HL-60/S4 treated with retinoic acid at 250 ng/mL for 4 days and 3 days (cell line): Measurements from ENCODE around the gene CTF1.

Experiments used
- in situ Hi-C: fragments of 300-500 bp; cut with MboI; formaldehyde crosslinking; loops from 2 replicates; pipeline ENCODE4 v1.7.0; 2022; ENCODE audit warnings: low sequenced_read_pairs

CTF1 gene

DNA sequence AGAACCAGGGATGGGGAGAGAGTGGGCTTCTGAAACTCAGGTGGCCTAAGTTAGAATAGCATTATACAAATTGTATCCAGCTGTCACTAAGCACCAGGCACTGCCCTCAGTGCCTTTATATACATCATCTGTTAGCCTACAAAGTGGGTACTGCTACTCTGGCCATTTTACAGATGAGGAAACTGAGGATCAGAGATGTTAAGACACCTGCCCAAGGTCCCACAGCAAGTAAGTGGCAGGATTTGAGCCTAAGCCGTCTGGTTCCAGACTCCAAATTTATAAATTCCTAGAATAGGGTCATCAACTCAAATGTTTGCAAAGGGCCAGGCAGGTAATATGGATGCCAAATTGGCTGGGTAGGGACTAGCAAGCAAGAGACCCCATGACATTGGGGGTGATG, 54.8 kb downstream of the CTF1 start:
- in situ Hi-C loops = loop anchor here (10.0 to 25.0 kb wide), 3 partner anchors 486 to 924 kb away; partner anchors contain the start of genes COX6A2, ZNF267 and ZNF843

DNA sequence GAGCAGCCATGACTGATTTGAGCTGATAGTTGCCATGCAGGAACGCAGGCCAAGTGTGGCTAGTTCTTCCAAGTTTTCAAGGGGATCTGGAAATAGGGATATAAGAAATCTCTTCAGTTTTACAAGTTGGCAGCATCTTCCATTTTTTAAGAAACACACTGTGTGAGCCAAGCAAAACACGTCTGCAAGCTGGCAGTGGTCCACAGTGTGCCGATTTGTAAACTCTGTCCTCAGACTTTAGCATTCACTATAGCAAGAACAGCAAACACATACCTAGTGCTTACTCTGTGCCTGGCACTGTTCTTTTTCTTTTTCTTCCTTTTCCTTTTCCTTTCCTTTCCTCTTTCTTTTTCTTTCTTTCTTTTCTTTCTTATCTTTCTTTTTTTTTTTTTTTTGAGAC, 55.3 kb downstream of the CTF1 start:
- in situ Hi-C loops = loop anchor here (10.0 to 25.0 kb wide), 3 partner anchors 486 to 923 kb away; partner anchors contain the start of genes COX6A2, ZNF267 and ZNF843

DNA sequence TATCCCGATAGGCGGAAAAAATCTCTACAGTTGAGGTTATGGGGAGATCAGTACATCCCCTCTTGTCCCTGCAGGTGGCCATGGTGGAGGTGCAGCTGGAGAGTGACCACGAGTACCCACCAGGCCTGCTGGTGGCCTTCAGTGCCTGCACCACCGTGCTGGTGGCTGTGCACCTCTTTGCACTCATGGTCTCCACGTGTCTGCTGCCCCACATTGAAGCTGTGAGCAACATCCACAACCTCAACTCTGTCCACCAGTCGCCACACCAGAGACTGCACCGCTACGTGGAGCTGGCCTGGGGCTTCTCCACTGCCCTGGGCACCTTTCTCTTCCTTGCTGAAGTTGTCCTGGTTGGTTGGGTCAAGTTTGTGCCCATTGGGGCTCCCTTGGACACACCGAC, 56.7 kb downstream of the CTF1 start:
- in situ Hi-C loops = loop anchor here (10.0 to 25.0 kb wide), 3 partner anchors 484 to 922 kb away; partner anchors contain the start of genes COX6A2, ZNF267 and ZNF843
